ENCODE results near the gene CLCNKB. TPM values are rescaled to one million over a fixed set of nuclear protein-coding genes. Genes with fewer than 3 reads are reported as not detected.

The CLCNKB gene
- total RNA-seq, 1 donor = 0.36 TPM

GRCh38 chr1:16046842-16047241 is 3.3 kb downstream of the CLCNKB start:
- Histone ChIP-seq H3K4me1 (ENCODE audit: insufficient read depth, low read length) (peaks cover 3% of the 10 kb centered on the region), H2AFZ (ENCODE audit: low read length) (no peak overlapping the region), H3K9me3 (ENCODE audit: low read depth, low read length) (no peaks in the 10 kb centered on the region), H3K4me2 (ENCODE audit: insufficient read depth, low read length) (no peak overlapping the region), H3K27ac (ENCODE audit: low read depth, low read length) (no peak overlapping the region), H3K36me3 (ENCODE audit: insufficient read depth, low read length) (no peaks in the 10 kb centered on the region), H3K27me3 (ENCODE audit: insufficient read depth, low read length) (no peaks in the 10 kb centered on the region), H3K79me2 (ENCODE audit: insufficient read depth, low read length) (no peaks in the 10 kb centered on the region), H3K4me3 (ENCODE audit: insufficient read depth, low read length) (no peak overlapping the region), H4K20me1 (ENCODE audit: insufficient read depth, low read length) (no peaks in the 10 kb centered on the region)
- peak; percentile 92 for DNase-seq (ENCODE audit: insufficient read length, low spot score, missing footprints)
- TF ChIP-seq CTCF (IDR thresholded peaks at IDR 0.05; ENCODE audit: extremely low read depth, low read depth, low read length) = peak; percentile 15

GRCh38 chr1:16047791-16048475 is 4.4 kb downstream of the CLCNKB start:
- H3K4me2 ChIP-seq (ENCODE audit: insufficient read depth, low read length) = no peak overlapping the region
- no peaks in the 10 kb centered on the region for H3K79me2 ChIP-seq (ENCODE audit: insufficient read depth, low read length)
- H3K27me3 ChIP-seq (ENCODE audit: insufficient read depth, low read length) = no peaks in the 10 kb centered on the region
- TF ChIP-seq CTCF (IDR thresholded peaks at IDR 0.05; ENCODE audit: extremely low read depth, low read depth, low read length) = no peak
- no peak overlapping the region for H3K4me3 ChIP-seq (ENCODE audit: insufficient read depth, low read length)
- no peak overlapping the region for H3K27ac ChIP-seq (ENCODE audit: low read depth, low read length)
- peak; percentile 49 for DNase-seq (ENCODE audit: insufficient read length, low spot score, missing footprints)
- H4K20me1 ChIP-seq (ENCODE audit: insufficient read depth, low read length) = no peaks in the 10 kb centered on the region
- H3K36me3 ChIP-seq (ENCODE audit: insufficient read depth, low read length) = no peaks in the 10 kb centered on the region
- no peaks in the 10 kb centered on the region for H3K9me3 ChIP-seq (ENCODE audit: low read depth, low read length)
- H3K4me1 ChIP-seq (ENCODE audit: insufficient read depth, low read length) = peaks cover 3% of the 10 kb centered on the region
- H2AFZ ChIP-seq (ENCODE audit: low read length) = no peak overlapping the region

- Histone ChIP-seq H3K4me1 (ENCODE audit: insufficient read depth, low read length) (peaks cover 3% of the 10 kb centered on the region), H3K9me3 (ENCODE audit: low read depth, low read length) (no peaks in the 10 kb centered on the region), H4K20me1 (ENCODE audit: insufficient read depth, low read length) (no peaks in the 10 kb centered on the region), H2AFZ (ENCODE audit: low read length) (peak overlapping the region; percentile 76), H3K79me2 (ENCODE audit: insufficient read depth, low read length) (no peaks in the 10 kb centered on the region), H3K36me3 (ENCODE audit: insufficient read depth, low read length) (no peaks in the 10 kb centered on the region), H3K4me2 (ENCODE audit: insufficient read depth, low read length) (peak overlapping the region; percentile 81), H3K4me3 (ENCODE audit: insufficient read depth, low read length) (peak overlapping the region; percentile 62), H3K27me3 (ENCODE audit: insufficient read depth, low read length) (no peaks in the 10 kb centered on the region), H3K27ac (ENCODE audit: low read depth, low read length) (no peak overlapping the region)
- peak; percentile 88 for DNase-seq (ENCODE audit: insufficient read length, low spot score, missing footprints)
- TF ChIP-seq CTCF (IDR thresholded peaks at IDR 0.05; ENCODE audit: extremely low read depth, low read depth, low read length) = no peak
Observed at GRCh38 chr1:16048573-16049189, 5.1 kb downstream of the CLCNKB start.

- DNase-seq (ENCODE audit: insufficient read length, low spot score, missing footprints) = peak; percentile 73
- H3K4me3 ChIP-seq (ENCODE audit: insufficient read depth, low read length) = no peak overlapping the region
- peaks cover 3% of the 10 kb centered on the region for H3K27me3 ChIP-seq (ENCODE audit: insufficient read depth, low read length)
Observed at GRCh38 chr1:16050328-16050727, 6.7 kb downstream of the CLCNKB start.

More at GRCh38 chr1:16050328-16050727, 6.7 kb downstream of the CLCNKB start:
- TF ChIP-seq CTCF (IDR thresholded peaks at IDR 0.05; ENCODE audit: extremely low read depth, low read depth, low read length) = no peak
- Histone ChIP-seq H2AFZ (ENCODE audit: low read length) (no peak overlapping the region), H3K36me3 (ENCODE audit: insufficient read depth, low read length) (no peaks in the 10 kb centered on the region), H3K79me2 (ENCODE audit: insufficient read depth, low read length) (no peaks in the 10 kb centered on the region), H3K27ac (ENCODE audit: low read depth, low read length) (no peak overlapping the region), H3K4me1 (ENCODE audit: insufficient read depth, low read length) (peaks cover 3% of the 10 kb centered on the region), H4K20me1 (ENCODE audit: insufficient read depth, low read length) (no peaks in the 10 kb centered on the region), H3K9me3 (ENCODE audit: low read depth, low read length) (no peaks in the 10 kb centered on the region), H3K4me2 (ENCODE audit: insufficient read depth, low read length) (no peak overlapping the region)

All from osteoblast (primary cell).